HG03457 (cell line): Measurements from ENCODE around the gene ANTKMT.

Experiments used
- ATAC-seq: cut with Tn5 transposase; IDR thresholded peaks from one replicate; pipeline ENCODE4 v1.9.1; 2021; ENCODE audit warnings: moderate number of reproducible peaks; ENCODE audit not compliant: unreplicated experiment

Gene ANTKMT

DNA sequence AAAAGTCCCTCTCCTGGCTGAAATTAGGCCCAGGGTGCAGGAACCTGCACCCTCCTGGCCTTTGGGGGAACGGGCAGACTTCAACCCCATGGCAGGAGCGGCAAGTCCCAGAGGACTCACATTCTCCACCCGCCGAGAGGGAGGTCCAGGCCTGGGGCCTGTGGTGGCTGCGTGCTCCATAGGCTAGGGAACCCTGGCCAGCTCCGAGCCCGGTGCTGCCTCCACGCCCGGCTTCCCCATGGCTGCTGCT lies 5.2 kb downstream of the ANTKMT start:
- ATAC-seq, result no peak

DNA sequence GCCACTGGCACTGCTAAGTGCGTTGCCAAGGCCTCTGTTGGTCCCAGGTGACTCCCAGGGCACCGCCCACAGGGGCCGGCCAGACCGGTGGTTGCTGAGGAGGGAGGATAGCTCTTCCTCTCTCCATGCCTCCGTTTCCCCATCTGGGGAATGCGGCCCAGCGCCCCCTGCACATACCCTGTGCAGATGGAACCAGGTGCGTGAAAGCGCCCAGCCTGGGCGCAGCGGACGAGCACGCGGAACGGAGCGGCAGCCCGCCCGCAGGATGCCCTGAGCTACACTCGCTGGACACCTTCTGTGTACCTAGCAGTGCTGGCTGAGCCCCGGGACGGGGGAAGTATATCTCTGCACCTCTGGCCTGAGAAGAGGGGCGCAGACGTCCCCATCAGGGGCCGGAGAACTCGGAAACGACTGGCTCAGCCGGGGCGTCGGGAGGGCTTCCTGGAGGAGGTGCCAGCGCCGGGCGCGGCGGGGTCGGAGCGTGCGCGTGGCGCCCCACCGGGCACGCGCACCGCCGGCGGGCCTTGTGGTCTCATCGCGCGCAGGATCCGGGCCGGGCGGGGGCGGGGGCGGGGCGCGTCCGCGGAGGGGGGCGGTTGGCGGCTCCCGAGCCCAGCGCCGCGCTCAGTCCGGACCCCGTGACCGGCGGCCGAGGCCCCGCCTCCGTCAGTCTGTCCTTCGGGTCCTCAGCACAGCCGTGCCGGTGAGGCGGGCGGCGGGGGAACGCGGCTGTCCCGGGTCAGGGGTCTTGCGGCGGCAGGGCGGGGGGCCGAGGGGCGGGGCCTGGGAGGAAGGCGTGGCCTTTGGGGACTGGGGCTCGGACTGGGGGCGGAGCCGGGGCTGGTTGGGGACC lies 5.7 kb downstream of the ANTKMT start, which contains the start of the genes CCDC78 and HAGHL:
TSS of gene CCDC78 (minus strand) at position 6 of the 853 bp plus-strand sequence. CDS start 76 bp downstream, outside the sequence.
TSS of gene HAGHL (plus strand) at position 669 of the 853 bp plus-strand sequence. CDS start 404 bp downstream, outside the sequence.
- no peak for ATAC-seq

DNA sequence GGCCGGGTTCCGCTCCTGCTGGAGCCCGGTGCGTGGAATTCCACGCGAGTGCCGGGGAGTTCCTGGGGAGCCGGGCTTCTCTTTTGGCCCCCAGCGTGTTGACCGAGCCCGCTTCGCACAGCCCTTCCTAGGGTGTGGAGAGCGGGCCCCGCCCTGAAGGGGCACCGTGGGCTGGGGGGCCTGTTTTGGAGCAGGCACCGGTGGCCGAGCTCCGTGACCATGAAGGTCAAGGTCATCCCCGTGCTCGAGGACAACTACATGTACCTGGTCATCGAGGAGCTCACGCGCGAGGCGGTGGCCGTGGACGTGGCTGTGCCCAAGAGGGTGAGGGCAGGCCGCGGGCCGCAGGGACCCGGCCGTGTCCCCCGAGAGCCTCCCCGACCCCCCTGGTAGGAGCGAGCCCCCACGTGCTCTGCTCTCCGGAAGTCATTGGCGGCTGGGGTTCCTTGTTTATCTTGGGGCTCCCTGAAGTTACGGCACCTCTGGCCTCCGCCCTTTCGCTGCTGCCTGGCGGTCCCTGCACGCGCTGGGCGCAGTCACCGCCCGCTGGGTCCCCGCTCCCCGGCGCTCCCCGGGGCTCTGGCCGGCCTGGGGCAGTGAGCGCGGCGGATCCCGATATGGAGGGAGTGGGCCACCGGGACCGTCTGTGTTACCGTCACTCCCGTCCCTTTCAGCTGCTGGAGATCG lies 6.5 kb downstream of the ANTKMT start:
- no peak for ATAC-seq

DNA sequence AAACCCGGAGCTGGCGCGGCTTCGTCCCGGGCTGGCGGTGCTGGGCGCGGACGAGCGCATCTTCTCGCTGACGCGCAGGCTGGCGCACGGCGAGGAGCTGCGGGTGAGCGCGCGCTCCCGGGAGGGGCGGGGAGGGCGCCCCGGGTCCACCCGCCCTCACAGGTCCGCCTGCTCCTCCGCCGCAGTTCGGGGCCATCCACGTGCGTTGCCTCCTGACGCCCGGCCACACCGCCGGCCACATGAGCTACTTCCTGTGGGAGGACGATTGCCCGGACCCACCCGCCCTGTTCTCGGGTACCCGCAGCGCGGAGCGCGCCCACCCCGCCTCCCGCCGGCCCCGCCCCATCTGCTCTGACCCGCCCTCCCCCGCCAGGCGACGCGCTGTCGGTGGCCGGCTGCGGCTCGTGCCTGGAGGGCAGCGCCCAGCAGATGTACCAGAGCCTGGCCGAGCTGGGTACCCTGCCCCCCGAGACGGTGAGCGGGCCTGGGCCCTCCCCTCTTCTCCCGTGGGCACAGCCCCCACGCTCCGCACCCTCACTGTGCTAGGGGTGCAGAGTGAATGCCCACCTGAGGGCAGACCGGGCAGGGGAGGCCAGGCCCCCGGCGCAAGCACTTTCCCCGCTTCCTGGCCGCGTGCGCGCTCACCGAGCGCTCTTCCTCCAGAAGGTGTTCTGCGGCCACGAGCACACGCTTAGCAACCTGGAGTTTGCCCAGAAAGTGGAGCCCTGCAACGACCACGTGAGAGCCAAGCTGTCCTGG lies 7.4 kb downstream of the ANTKMT start:
- no peak for ATAC-seq

DNA sequence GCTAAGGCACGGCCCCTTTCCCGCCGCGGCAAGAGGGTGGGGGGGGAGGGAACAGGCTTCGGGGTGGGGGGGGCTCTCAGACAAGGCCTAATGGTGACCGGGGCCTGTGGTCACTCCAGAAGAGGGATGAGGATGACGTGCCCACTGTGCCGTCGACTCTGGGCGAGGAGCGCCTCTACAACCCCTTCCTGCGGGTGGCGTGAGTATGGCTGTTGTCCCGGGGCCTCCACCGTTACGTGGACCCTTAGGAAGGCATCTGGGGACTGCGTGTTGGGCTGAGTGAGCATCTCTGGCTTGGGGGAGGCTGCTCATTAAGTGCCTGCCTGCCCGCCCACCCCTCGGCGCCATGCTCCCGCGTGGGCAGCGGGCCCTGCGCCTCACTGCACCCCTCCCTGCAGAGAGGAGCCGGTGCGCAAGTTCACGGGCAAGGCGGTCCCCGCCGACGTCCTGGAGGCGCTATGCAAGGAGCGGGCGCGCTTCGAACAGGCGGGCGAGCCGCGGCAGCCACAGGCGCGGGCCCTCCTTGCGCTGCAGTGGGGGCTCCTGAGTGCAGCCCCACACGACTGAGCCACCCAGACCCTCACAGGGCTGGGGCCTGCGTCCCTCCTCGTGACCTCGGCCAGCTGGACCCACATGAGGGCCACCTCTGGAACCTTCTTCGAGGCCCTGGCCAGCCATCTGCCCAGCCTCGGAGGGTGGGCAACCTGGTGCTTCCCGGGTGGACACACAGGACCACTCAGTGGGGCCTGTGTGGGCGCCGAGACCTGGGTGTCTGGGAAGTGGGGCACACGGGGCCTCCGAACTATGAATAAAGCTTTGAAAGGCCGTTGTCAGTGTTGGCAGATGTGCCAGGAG lies 8.2 kb downstream of the ANTKMT start:
- no peak for ATAC-seq

DNA sequence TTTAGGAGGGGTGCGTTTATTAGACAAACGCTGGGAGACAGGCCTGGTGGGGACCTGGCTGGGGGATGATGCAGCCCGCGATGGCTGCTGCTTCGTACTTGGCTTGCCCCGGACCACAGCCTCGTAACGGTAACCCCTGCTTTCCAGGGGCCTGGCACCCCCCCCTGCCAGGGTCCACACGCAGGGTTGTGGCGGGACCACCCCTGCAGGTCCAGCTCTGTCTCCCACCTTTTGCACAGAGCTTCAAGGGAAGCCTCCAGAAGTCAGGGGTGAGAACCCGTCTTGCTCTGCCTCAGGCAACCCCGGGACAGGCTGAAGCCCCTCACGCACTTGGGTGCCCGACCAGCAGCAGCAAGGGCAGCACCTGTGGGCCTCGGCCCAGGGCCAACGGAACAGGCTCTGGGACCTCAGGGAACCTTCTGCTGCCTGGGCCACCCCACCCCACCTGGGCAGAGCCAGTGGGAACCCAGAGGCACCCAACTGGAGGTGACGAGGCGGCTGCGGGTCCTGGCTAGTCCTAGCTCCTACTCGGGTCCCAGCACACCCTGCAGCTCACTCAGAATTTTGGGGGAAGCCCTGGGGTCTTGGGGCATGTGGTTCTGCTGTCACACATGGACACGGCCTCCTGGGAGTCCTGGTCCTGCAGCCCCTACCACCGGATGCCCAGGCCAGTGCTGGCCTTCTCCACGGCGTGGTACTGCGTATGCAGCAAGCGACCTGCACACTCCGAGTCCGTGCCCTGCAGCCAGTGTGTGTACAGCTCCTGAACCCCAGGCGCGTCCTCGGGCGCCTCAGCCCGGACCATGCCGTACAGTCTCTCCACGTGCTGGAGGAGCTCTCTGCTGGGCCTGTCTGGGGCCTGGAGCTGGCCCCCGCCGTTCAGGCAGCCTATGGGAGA lies 9.1 kb downstream of the ANTKMT start:
- no peak for ATAC-seq

DNA sequence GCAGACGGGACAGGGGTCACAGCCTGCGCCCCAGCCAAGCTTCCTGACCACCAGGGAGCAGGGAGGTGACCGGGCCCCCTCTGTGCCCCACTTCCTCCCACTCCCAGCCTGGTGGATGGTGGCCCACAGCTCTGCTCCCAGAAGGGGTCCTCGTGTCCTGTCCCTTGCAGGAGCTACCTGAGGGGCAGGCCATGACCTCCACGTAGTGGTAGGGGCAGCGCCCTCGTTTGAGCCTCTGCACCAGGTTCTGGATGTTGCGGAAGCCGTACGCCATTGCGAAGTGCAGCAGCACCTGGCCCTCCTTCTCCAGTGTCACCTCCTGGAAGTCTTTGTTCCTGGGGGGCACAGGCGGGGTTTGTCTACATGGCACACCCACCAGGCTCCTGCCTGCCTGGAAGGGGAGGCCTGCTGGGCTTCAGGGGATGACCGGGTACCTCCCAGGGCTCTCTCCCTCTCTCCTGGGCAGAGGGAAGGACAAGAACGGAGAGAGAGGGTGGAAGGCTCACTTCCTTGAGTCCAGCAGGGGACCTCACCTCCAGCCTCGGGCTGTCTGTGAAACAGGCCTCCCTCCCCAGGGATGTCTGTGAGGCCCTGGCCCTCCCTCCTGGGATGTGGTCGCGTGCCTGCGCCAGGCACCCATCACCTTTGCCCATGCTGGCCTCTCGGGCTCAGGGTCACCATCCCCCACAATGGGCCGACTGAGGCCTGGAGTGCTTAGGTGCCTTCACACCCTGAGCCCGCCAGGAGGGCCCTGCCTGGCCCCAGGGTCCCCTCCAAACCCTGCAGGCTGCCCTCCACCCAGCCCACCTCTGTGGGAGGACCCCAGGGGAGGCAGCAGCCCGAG lies 9.9 kb downstream of the ANTKMT start:
- no peak for ATAC-seq

DNA sequence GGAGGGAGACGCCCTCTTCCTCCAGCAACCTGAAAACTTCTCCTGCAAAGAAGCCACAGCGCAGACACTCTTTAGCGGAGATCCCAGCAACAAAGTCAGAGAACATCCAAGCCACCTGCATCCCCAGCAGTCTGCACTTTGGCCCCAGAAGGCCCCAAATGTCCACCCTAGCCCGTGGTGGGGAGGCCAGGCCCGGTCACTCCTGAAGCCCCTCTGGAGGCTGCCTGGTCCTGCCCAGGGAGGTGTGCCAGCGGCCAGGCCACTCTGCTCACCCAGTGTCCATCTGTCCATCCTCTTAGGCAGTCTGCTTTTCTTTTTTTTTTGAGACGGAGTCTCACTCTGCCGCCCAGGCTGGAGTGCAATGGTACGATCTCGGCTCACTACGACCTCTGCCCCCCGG lies 11.4 kb downstream of the ANTKMT start:
- ATAC-seq, result no peak

DNA sequence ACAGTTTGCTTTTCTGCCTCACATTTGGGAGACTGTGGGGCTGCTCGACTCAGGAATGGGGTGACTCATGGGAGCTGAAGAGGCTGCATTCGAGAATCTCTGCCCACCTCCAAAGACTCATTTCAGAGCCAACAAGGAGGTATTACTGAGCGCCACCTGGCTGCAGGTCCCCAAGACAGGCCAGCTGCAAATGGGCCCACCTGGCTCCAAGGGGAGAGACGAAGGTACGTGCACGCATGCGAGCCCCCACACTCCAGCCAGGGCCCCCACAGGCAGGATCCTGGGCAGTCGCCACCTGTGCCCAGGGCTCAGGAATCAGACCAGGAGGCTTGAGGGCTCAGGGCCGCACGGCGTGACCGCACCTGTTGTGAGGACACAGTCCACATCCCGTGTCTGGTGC lies 12.0 kb downstream of the ANTKMT start:
- no peak for ATAC-seq

DNA sequence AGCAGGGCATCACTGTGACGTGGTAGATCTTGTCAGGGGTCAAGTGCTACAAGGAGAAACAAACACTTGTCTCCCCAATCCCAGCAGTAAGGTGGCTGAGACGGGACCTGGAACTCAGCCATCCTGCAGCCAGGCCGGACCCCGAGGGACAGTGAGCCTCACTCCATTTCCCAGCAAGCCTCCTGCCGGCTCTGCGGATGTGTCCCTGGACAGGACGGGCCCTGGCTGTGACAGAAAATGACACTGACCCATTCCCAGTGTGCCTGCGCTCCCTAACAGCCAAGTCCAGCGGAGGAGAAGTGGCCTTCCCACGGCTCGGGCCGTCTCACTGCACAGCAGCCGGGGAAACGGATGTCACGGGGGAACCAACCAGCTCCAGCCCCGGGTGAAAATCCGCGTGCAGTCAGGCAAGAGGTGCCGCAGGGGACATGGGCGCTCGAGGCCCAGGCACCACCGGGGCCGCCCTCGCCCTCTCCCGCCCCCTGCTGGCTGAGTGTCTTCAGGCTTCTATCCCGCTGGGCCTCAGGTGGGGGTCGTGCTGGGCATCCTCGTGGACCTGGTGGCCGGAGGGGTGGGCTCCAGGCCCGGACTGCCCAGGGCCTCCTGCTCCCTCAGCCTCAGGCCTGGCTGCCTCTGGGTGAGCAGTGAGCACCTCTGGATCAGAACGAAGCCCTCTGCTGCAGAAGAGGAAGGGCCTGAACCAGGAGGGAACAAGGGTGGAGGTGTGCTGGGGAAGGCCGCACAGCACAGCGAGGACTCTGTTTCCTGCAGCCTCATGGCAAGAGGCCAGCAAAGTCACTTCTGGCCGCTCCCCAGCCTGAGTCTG lies 12.6 kb downstream of the ANTKMT start:
- ATAC-seq, result no peak

DNA sequence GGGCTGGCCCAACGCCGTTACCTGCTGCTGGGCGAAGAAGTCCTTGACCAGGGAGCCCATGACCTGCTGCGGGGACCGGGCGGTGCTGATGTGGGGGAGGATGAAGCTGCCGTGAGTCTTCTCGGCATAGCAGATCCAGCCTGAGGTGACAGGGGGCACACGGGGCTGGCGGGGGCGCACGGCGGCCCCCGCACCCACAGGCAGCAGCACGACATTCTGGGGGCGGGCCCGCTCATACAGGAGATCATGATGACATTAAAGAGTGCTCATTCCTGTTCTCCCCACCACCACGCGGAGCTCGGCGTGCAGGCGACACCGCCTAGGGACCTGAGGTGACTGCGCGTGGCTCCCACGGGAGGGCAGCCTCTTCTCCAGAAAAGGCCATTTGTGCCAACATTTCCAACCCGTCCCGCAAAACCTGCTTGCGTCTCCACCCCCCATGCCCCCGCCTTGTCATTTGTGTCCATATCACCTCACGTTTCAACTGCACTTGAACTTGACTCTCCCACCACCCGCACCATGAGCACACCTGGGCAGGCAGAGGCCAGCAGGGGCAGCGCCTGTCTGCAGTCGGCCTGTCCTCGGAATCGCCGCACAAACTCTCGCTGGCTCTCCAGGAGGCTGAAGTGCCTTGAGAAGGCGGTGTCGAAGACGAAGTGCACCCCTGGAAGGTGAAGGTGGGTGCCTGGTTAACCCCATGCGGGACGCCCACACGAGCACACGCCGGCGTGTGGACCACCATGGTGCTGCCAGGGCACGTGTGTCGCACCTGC lies 13.4 kb downstream of the ANTKMT start:
- no peak for ATAC-seq

DNA sequence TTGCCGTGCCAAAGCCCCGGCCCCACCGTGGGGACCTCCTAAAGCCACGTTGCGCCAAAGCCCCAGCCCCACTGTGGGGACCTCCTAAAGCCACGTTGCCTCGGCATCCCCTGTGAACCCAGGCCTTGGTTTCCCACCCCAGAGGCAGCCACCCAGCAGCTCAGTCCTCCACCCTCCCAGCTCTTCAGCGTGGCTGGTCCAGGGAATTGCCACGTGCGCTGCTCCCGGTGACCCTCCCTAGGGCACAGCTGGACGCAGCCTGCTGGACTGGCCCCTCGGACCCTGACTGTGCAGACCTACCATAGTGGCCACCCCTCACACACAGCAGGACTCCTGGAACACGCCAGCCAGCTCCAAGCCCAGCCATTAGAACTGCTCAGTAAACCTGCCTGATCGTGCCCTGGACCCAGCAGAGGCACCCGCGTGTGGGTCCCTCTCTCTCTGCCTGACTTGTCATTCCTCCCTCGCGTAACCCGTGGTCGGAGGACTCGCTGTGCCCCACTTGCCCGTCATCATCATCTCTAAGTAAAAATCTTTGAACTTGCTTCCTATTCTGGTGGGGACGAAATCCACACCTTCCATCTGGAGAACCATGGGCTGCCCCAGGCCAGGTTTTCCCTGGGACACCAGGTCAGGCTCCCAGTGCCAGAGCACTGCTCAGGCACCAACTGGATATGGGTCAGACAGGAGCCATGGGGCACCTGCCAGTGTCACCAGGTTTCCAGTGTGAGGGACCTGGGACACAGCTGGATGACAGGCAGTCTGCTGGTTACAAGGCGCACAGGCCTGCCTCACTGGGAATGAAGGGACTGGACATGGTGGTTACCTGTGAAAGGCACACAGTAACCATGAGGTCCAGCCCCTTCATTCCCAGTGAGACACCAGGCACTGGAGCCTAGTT lies 14.3 kb downstream of the ANTKMT start:
- ATAC-seq, result no peak

DNA sequence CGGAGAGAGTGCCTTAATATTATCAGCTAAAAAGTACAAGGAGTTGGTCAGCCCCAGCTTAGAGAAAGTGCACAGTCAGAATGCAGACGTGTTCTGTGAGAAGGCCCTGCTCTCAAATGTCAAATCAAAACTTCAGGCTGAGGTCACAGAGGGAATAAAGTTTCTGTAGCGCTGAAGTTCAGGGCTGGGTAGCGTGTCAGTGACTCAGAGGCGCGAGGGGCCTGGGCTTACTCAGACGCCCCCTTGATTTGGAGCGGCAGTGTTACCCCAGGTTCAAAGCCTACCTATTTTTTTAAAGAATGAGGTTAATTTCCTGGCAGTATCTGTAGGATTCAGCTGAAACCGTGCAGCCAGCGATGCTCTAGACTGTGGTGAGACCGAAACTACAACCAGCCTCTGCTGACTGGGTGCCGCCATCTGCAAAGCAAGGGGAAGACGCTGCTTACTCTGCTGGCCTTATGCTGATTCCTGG lies 15.1 kb downstream of the ANTKMT start:
- no peak for ATAC-seq

DNA sequence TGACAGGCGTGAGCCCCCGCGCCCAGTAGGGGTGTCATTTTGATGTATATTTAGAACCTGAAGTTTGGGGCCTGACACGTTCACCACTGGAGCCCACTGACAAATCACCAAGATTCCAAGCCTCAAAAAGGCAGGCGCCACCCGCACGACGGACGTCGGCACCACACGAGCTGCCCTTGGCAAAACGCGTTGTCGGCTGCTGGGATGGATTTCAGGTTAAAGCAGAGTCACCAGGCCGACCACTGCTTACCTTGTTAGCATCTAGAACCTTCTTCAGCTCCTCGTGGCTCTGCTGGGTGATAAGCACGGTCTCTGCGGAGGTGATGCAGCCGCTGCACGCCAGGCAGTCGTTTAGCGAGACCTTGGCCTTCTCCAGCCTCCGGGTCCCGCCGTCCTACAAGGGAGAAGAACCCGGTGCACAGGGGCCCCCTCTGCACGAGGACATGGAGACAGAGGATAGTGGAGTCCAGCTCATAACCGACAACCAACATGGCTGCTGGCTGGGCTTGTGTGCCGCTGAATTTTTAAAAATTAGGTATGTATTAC lies 16.1 kb downstream of the ANTKMT start:
- no peak for ATAC-seq

DNA sequence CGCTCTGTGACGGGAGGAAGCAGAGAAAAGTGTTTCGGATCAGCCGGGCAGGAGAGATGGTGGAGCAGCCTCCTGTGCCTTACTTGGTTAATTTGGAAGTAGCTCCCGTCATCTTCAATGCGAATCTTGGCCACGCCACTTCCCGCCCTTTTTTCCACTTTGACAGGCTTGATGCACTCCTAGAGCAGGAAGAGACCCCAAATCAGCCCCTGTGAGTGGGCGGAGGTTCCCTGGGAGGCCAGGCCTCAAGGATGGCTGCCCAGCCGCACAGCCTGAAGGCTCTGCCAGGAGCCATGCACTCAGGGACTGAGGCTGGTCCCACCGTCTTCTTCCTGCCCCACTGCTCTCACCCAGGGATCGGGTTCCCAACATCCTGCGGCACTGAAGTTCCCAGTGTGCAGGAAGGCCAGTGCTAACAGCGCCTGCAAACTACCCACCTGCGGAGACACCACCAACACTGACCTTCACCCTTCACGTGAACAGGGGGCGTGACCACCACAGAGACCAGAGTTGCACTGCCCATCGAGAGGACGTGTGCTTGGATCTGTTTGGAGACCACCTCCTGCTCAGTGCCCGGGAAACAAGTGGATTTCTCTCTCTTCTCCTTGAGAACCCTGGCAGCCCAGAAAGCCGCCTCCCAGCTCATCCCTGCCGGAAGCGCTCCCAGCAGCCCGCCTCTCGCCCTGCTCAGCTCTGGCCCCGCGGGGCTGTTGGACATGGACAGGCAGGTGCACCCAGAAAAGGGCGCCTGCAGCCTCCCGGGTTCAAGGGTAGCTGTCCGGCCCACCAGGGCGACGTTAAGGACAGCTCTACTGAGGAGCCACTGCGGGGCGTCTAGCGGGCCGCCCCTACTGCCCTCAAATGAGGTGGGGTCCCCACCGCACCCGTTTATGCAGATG lies 18.9 kb downstream of the ANTKMT start:
- no peak for ATAC-seq
